Parathyroid adenoma (tissue), 2 donors: ENCODE data around the gene SNX2.
A peak's percentile ranks its signal among the peaks of the same experiment; 100 is the strongest.
"Not testable (repeated sequence)": the region's sequence is repeated elsewhere in the genome, so short reads cannot be mapped to it uniquely, and the experiment has no call there.

Source experiments
- H2AFZ ChIP-seq: fragments of 300-600 bp; sonication (generic); one replicate; pipeline ENCODE4 v1.7.0; 2017; ENCODE audit warnings: antibody characterized with exemption, mild to moderate bottlenecking
- H3K27ac ChIP-seq: fragments of 300-600 bp; sonication (generic); one replicate; pipeline ENCODE4 v1.7.0; 2017
- H3K27me3 ChIP-seq: fragments of 300-600 bp; sonication (generic); one replicate; pipeline ENCODE4 v1.7.0; 2017; ENCODE audit warnings: low read length; ENCODE audit not compliant: control insufficient read depth, insufficient read depth
- H3K36me3 ChIP-seq: fragments of 300-600 bp; sonication (generic); one replicate; pipeline ENCODE4 v1.7.0; 2017; ENCODE audit warnings: low read length; ENCODE audit not compliant: control insufficient read depth, insufficient read depth
- H3K4me1 ChIP-seq: fragments of 300-600 bp; sonication (generic); one replicate; pipeline ENCODE4 v1.7.0; 2017; ENCODE audit warnings: control low read depth
- H3K4me2 ChIP-seq: fragments of 300-600 bp; sonication (generic); one replicate; pipeline ENCODE4 v1.7.0; 2017; ENCODE audit warnings: low read length
- H3K4me3 ChIP-seq: fragments of 300-600 bp; sonication (generic); one replicate; pipeline ENCODE4 v1.7.0; 2017; ENCODE audit warnings: low read depth, low read length
- H3K79me2 ChIP-seq: fragments of 300-600 bp; sonication (generic); one replicate; pipeline ENCODE4 v1.7.0; 2017; ENCODE audit warnings: control low read depth
- H3K9ac ChIP-seq: fragments of 300-600 bp; sonication (generic); one replicate; pipeline ENCODE4 v1.7.0; 2017; ENCODE audit warnings: mild to moderate bottlenecking
- H3K9me3 ChIP-seq: fragments of 300-600 bp; sonication (generic); one replicate; pipeline ENCODE4 v1.7.0; 2017; ENCODE audit warnings: low read length; ENCODE audit not compliant: control insufficient read depth
- CTCF ChIP-seq: fragments of 300-600 bp; sonication (generic); IDR thresholded peaks from one replicate; pipeline ENCODE4 v1.7.0; 2017; ENCODE audit warnings: antibody characterized with exemption, mild to moderate bottlenecking
- donor health status: primary hyperparathyroidism.

SNX2 gene

DNA sequence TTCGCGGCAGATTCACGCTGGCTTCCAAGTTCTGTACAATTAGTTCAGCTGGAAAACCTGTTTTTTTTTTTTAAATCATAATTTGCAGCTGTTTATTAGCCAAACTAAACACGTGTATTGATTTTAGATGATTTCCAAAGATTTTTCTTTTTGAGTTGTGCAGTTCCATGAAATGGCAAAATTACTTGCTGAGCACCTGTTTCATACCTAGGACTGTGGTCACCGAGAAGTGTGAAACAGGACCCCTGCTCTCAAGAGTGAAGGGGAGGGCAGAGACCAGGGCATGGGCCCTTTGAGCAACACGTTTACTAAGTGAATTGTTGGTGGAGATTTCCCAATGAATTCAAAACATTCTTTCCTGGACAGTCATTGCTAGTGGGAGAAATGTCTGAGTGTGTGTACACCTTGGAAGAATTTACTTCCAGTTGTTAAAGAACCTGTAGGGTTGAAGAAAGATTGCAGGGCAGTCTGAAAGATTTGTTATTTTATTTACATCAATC, 71.2 kb downstream of the SNX2 start:
- H3K4me3 ChIP-seq = peak overlapping the region; percentile 84
- H3K36me3 ChIP-seq = no peaks in the 10 kb centered on the region
- no peak overlapping the region for H3K9ac ChIP-seq
- H3K79me2 ChIP-seq = peaks cover 12% of the 10 kb centered on the region
- peak overlapping the region; percentile 81 for H3K27ac ChIP-seq
- peak overlapping the region; percentile 95 for H2AFZ ChIP-seq
- no peaks in the 10 kb centered on the region for H3K27me3 ChIP-seq
- H3K4me2 ChIP-seq = peak overlapping the region; percentile 67
- no peaks in the 10 kb centered on the region for H3K9me3 ChIP-seq
- peaks cover 7% of the 10 kb centered on the region for H3K4me1 ChIP-seq
- TF ChIP-seq CTCF = no peak

- Histone ChIP-seq H3K4me2 (no peak overlapping the region), H3K36me3 (no peaks in the 10 kb centered on the region), H3K79me2 (peaks cover 15% of the 10 kb centered on the region), H3K9me3 (no peaks in the 10 kb centered on the region), H3K27me3 (no peaks in the 10 kb centered on the region), H3K27ac (no peak overlapping the region), H2AFZ (no peak overlapping the region), H3K4me3 (no peak overlapping the region), H3K9ac (no peak overlapping the region), H3K4me1 (peaks cover 7% of the 10 kb centered on the region)
- no peak for TF ChIP-seq CTCF
Measured at GRCh38 chr5:122847687-122848081, 72.8 kb downstream of the SNX2 start.

GRCh38 chr5:122849771-122850170, 74.9 kb downstream of the SNX2 start:
- no peaks in the 10 kb centered on the region for H3K9me3 ChIP-seq
- H2AFZ ChIP-seq = no peak overlapping the region
- H3K27ac ChIP-seq = no peak overlapping the region
- no peaks in the 10 kb centered on the region for H3K36me3 ChIP-seq
- no peak overlapping the region for H3K4me2 ChIP-seq
- peaks cover 3% of the 10 kb centered on the region for H3K4me1 ChIP-seq
- no peak overlapping the region for H3K9ac ChIP-seq
- no peak overlapping the region for H3K4me3 ChIP-seq
- peaks cover 18% of the 10 kb centered on the region for H3K79me2 ChIP-seq
- no peak for TF ChIP-seq CTCF
- no peaks in the 10 kb centered on the region for H3K27me3 ChIP-seq

GRCh38 chr5:122857538-122857937, 82.7 kb downstream of the SNX2 start:
- not testable (repeated sequence) for H2AFZ ChIP-seq, H3K27ac ChIP-seq, H3K9ac ChIP-seq, H3K36me3 ChIP-seq, H3K4me3 ChIP-seq, H3K4me1 ChIP-seq, H3K4me2 ChIP-seq, H3K9me3 ChIP-seq, H3K27me3 ChIP-seq
- peaks cover 16% of the 10 kb centered on the region for H3K79me2 ChIP-seq

DNA sequence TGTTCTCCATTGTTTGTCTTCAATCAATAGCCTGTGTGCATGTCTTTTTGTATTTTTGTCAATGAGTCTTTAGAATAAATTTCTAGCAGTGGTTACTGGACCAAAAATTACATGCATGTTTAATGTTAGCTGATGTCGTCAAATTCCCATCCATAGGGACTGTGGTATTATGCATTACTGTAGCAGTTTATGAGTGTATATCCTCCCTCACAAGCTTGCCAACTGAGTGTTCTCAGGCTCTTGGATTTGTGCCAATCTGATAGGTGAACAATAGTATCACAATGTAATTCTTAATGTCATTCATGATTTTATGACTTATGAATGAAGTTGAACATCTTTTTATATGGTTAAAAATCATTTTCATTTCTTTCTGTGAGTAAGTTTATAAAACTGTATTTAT, 83.6 kb downstream of the SNX2 start:
- Histone ChIP-seq H3K79me2 (peaks cover 14% of the 10 kb centered on the region), H3K27me3 (no peaks in the 10 kb centered on the region), H3K36me3 (no peaks in the 10 kb centered on the region), H3K9ac (no peak overlapping the region), H3K4me3 (no peak overlapping the region), H3K9me3 (no peaks in the 10 kb centered on the region), H3K4me1 (no peaks in the 10 kb centered on the region), H3K4me2 (no peak overlapping the region), H2AFZ (no peak overlapping the region), H3K27ac (no peak overlapping the region)
- TF ChIP-seq CTCF = no peak
